Activated naive CD4-positive, alpha-beta T cell treated with anti-CD3 and anti-CD28 coated beads, Interleukin-2, amount 50 U/mL, for 16 hours (primary cell): ENCODE results near the gene UROD.
"Not testable (repeated sequence)": the region's sequence is repeated elsewhere in the genome, so short reads cannot be mapped to it uniquely, and the experiment has no call there.

Source experiments
- DNase-seq: peaks from one replicate; pipeline ENCODE4 v3.0.0-alpha.2; 2020

UROD gene

GRCh38 chr1:45011837-45012638 is at the start of gene UROD:
UROD (plus strand) TSS chr1:45012254; CDS start chr1:45012266, 12 bp downstream.
- DNase-seq = peak; percentile 92

GRCh38 chr1:44962729-44963128 is 49.3 kb upstream of the UROD start:
- no peak for DNase-seq

GRCh38 chr1:44964396-44964795 is 47.7 kb upstream of the UROD start:
- no peak for DNase-seq

- no peak for DNase-seq
Observed at GRCh38 chr1:44970317-44970716, 41.7 kb upstream of the UROD start.

- DNase-seq = no peak
Observed at GRCh38 chr1:44973645-44974044, 38.4 kb upstream of the UROD start.

- DNase-seq = no peak
Observed at GRCh38 chr1:44976252-44976651, 35.8 kb upstream of the UROD start.

- DNase-seq = not testable (repeated sequence)
Observed at GRCh38 chr1:44977372-44977771, 34.7 kb upstream of the UROD start.

- DNase-seq = no peak
Observed at GRCh38 chr1:44985747-44986359, 26.2 kb upstream of the UROD start.

- DNase-seq = no peak
Observed at GRCh38 chr1:44988531-44989156, 23.4 kb upstream of the UROD start.

- no peak for DNase-seq
Observed at GRCh38 chr1:44994309-44994898, 17.6 kb upstream of the UROD start.

- no peak for DNase-seq
Observed at GRCh38 chr1:44995467-44996238, 16.4 kb upstream of the UROD start.

GRCh38 chr1:44999232-44999631 is 12.8 kb upstream of the UROD start:
- no peak for DNase-seq

- no peak for DNase-seq
Observed at GRCh38 chr1:45001011-45001481, 11.0 kb upstream of the UROD start.

- not testable (repeated sequence) for DNase-seq
Observed at GRCh38 chr1:45001576-45001975, 10.5 kb upstream of the UROD start.

GRCh38 chr1:45002650-45003645 is 9.1 kb upstream of the UROD start:
- DNase-seq = no peak

- no peak for DNase-seq
Observed at GRCh38 chr1:45003741-45004140, 8.3 kb upstream of the UROD start.

- DNase-seq = no peak
Observed at GRCh38 chr1:45004281-45004920, 7.7 kb upstream of the UROD start.

- DNase-seq = no peak
Observed at GRCh38 chr1:45005761-45006160, 6.3 kb upstream of the UROD start.

- DNase-seq = no peak
Observed at GRCh38 chr1:45007311-45007710, 4.7 kb upstream of the UROD start.

- no peak for DNase-seq
Observed at GRCh38 chr1:45008076-45008475, 4.0 kb upstream of the UROD start.

- DNase-seq = no peak
Observed at GRCh38 chr1:45008516-45008915, 3.5 kb upstream of the UROD start.
